Right atrium auricular region (tissue), 2 donors: ENCODE measurements around the gene UBQLN1. TPM values are rescaled to one million over a fixed set of nuclear protein-coding genes. Genes with fewer than 3 reads are reported as not detected.

Experiments
- DNase-seq: peaks from one replicate; pipeline ENCODE4 v3.0.0-alpha.2; 2019; ENCODE audit warnings: low spot score
- H3K27ac ChIP-seq, 2 donors: fragments of 200-600 bp; sonication (generic); 1 replicate in 1 of 2; 2 replicates in 1 of 2; pipeline ENCODE4 v1.5.1; 2016 to 2019
- H3K27me3 ChIP-seq, 2 donors: fragments of 200-600 bp; sonication (generic); one replicate each; pipeline versions ENCODE4 v1.5.1 to v1.6.0; 2017 to 2019
- H3K36me3 ChIP-seq: fragments of 200-600 bp; sonication (generic); one replicate; pipeline ENCODE4 v1.5.1; 2016
- H3K4me1 ChIP-seq, 2 donors: fragments of 200-600 bp; sonication (generic); one replicate each; pipeline versions ENCODE4 v1.5.1 to v1.6.0; 2017 to 2019
- H3K4me3 ChIP-seq, 2 donors: fragments of 200-600 bp; sonication (generic); 1 replicate in 1 of 2; 2 replicates in 1 of 2; pipeline ENCODE4 v1.5.1; 2017 to 2019; ENCODE audit warnings: mild to moderate bottlenecking in 1 of 2, moderate library complexity in 1 of 2
- H3K9me3 ChIP-seq, 2 donors: fragments of 200-600 bp; sonication (generic); one replicate each; pipeline ENCODE4 v1.5.1; 2019
- CTCF ChIP-seq, 2 donors: fragments of 200-600 bp; sonication (generic); IDR thresholded peaks; one replicate each; pipeline ENCODE4 v1.5.1; 2019; ENCODE audit warnings: antibody characterized with exemption in 2 of 2
- total RNA-seq, 2 donors: library from RNA; depleted of rRNA; stranded (reverse); fragments of >200 nt; gene quantifications; one replicate each; pipeline ENCODE4 v1.1.0, GENCODE V29; 2016

Gene UBQLN1
- total RNA-seq, 2 donors from 2014 or later, result 85.2 to 89.9 TPM

GRCh38 chr9:83662933-83663332 is 44.8 kb downstream of the UBQLN1 start:
- Histone ChIP-seq H3K36me3 (peaks cover 64% of the 10 kb centered on the region), H3K4me1 (no peaks in the 10 kb centered on the region), H3K27me3 (no peaks in the 10 kb centered on the region), H3K4me3 (no peak overlapping the region), H3K27ac (no peak overlapping the region), H3K9me3 (no peaks in the 10 kb centered on the region)
- no peak for TF ChIP-seq CTCF (IDR thresholded peaks at IDR 0.05)
- DNase-seq, result no peak

DNA sequence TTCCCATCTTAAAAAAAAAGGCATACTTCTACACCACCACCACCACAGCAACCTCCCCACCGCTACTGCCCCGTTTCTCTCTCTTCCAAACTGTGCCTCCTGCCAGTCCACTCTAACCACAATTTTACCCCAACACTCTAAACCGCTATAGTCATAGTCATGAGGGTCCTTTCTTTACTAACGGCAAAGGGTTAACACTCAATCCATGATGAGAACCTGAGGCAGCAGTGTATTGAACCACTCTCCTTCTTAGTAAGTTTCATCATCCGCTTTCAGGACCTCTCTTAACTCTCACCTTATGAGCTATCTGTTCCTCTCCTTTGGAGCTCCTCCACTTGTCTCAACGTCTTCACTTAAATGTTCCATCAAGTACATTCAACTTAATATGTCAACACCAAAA is 50.8 kb downstream of the UBQLN1 start:
- H3K4me1 ChIP-seq, result no peaks in the 10 kb centered on the region

GRCh38 chr9:83656032-83656680 is 51.6 kb downstream of the UBQLN1 start:
- Histone ChIP-seq H3K27me3 (no peaks in the 10 kb centered on the region), H3K4me1 (no peaks in the 10 kb centered on the region), H3K27ac (no peak overlapping the region), H3K36me3 (peaks cover 81% of the 10 kb centered on the region), H3K4me3 (no peak overlapping the region), H3K9me3 (peaks cover 0 to 5% of the 10 kb centered on the region in 2 donors)
- DNase-seq, result no peak
- no peak for TF ChIP-seq CTCF (IDR thresholded peaks at IDR 0.05)

More for the DNA sequence above, 50.8 kb downstream of the UBQLN1 start:
- no peak for TF ChIP-seq CTCF (IDR thresholded peaks at IDR 0.05)
- Histone ChIP-seq H3K27me3 (no peaks in the 10 kb centered on the region), H3K9me3 (peaks cover 0 to under 1% of the 10 kb centered on the region in 2 donors), H3K27ac (no peak overlapping the region), H3K36me3 (peaks cover 81% of the 10 kb centered on the region), H3K4me3 (no peak overlapping the region)
- DNase-seq, result no peak

DNA sequence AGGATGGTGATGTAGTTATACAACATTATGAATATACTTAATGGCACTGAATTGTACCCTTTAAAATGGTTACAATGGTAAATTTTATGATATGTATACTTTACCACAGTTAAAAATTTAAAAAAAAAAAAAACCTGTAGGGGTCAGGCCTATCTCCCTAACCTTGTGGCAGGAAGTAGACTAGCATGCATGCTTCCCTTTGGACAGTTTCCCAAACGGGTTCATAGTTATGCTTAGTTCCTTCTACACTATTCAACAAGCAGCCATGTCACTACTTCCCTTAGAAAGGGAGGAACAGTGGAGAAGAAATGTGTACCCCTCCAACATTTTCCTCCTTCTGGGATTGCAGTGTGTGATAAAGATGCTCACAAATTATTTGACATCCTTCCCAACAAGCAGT is 52.3 kb downstream of the UBQLN1 start:
- no peak overlapping the region for H3K4me3 ChIP-seq
- H3K4me1 ChIP-seq, result no peaks in the 10 kb centered on the region
- no peaks in the 10 kb centered on the region for H3K27me3 ChIP-seq
- DNase-seq, result no peak
- H3K36me3 ChIP-seq, result peaks cover 76% of the 10 kb centered on the region
- no peak for TF ChIP-seq CTCF (IDR thresholded peaks at IDR 0.05)
- H3K27ac ChIP-seq, result no peak overlapping the region
- peaks cover 0 to 5% of the 10 kb centered on the region in 2 donors for H3K9me3 ChIP-seq

GRCh38 chr9:83652433-83652832 is 55.3 kb downstream of the UBQLN1 start:
- Histone ChIP-seq H3K4me1 (no peaks in the 10 kb centered on the region), H3K36me3 (peaks cover 48% of the 10 kb centered on the region), H3K27ac (no peak overlapping the region), H3K27me3 (no peaks in the 10 kb centered on the region), H3K4me3 (no peak overlapping the region), H3K9me3 (peaks cover 0 to 5% of the 10 kb centered on the region in 2 donors)
- no peak for DNase-seq
- no peak for TF ChIP-seq CTCF (IDR thresholded peaks at IDR 0.05)

DNA sequence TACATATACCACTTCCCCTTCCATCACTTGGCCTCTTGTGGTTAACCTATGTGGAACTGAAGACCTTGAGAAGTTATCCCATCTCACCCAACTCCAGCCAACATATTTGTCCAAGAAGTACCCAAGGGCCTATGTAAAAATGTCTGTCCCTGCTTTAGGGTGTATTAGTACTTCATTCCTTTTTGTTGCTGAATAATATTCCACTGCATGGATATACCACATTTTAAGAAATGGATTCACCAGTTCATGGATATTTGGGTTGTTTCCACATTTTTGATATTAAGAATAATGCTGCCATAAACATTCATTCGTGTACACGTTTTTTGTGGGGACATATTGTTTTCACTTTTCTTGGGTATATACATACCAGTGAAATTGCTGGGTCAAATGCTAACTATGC is 56.2 kb downstream of the UBQLN1 start:
- H3K27me3 ChIP-seq, result no peaks in the 10 kb centered on the region
- H3K4me3 ChIP-seq, result no peak overlapping the region
- H3K27ac ChIP-seq, result no peak overlapping the region
- peaks cover 42% of the 10 kb centered on the region for H3K36me3 ChIP-seq
- TF ChIP-seq CTCF (IDR thresholded peaks at IDR 0.05), result no peak
- H3K4me1 ChIP-seq, result no peaks in the 10 kb centered on the region
- DNase-seq, result no peak
- H3K9me3 ChIP-seq, result peaks cover 0 to 5% of the 10 kb centered on the region in 2 donors
